GM21515 (cell line): Measurements from ENCODE around the gene TMEM273.
A peak's percentile ranks its signal among the peaks of the same experiment; 100 is the strongest.

ENCODE experiments used
- ATAC-seq: cut with Tn5 transposase; IDR thresholded peaks from one replicate; pipeline ENCODE4 v1.9.1; 2021; ENCODE audit not compliant: unreplicated experiment

The TMEM273 gene

GRCh38 chr10:49187950-49188761, at the start of gene TMEM273:
TMEM273 (minus strand) TSS chr10:49188391; CDS start chr10:49188336, 55 bp downstream.
- ATAC-seq = peak; percentile 61

GRCh38 chr10:49237985-49238384, 49.8 kb upstream of the TMEM273 start:
- no peak for ATAC-seq

- ATAC-seq = no peak
Observed at GRCh38 chr10:49235392-49235791, 47.2 kb upstream of the TMEM273 start.

- ATAC-seq = no peak
Observed at GRCh38 chr10:49231086-49231820, 43.1 kb upstream of the TMEM273 start.

- ATAC-seq = no peak
Observed at GRCh38 chr10:49230004-49230403, 41.8 kb upstream of the TMEM273 start.

GRCh38 chr10:49228677-49229076, 40.5 kb upstream of the TMEM273 start:
- ATAC-seq = no peak

- ATAC-seq = no peak
Observed at GRCh38 chr10:49227406-49227805, 39.2 kb upstream of the TMEM273 start.

- no peak for ATAC-seq
Observed at GRCh38 chr10:49226594-49226993, 38.4 kb upstream of the TMEM273 start.

GRCh38 chr10:49225218-49225876, 37.2 kb upstream of the TMEM273 start:
- ATAC-seq = no peak

- no peak for ATAC-seq
Observed at GRCh38 chr10:49223205-49223604, 35.0 kb upstream of the TMEM273 start.

GRCh38 chr10:49222170-49222569, 34.0 kb upstream of the TMEM273 start:
- ATAC-seq = no peak

GRCh38 chr10:49220679-49221078, 32.5 kb upstream of the TMEM273 start:
- no peak for ATAC-seq

- ATAC-seq = no peak
Observed at GRCh38 chr10:49220031-49220430, 31.8 kb upstream of the TMEM273 start.

- ATAC-seq = no peak
Observed at GRCh38 chr10:49219248-49219647, 31.1 kb upstream of the TMEM273 start.

GRCh38 chr10:49218480-49218879, 30.3 kb upstream of the TMEM273 start:
- ATAC-seq = no peak

GRCh38 chr10:49217645-49218044, 29.5 kb upstream of the TMEM273 start:
- no peak for ATAC-seq

- ATAC-seq = no peak
Observed at GRCh38 chr10:49213211-49213610, 25.0 kb upstream of the TMEM273 start.

GRCh38 chr10:49212783-49213182, 24.6 kb upstream of the TMEM273 start:
- no peak for ATAC-seq

GRCh38 chr10:49212076-49212475, 23.9 kb upstream of the TMEM273 start:
- ATAC-seq = no peak

- no peak for ATAC-seq
Observed at GRCh38 chr10:49208996-49209395, 20.8 kb upstream of the TMEM273 start.

- ATAC-seq = no peak
Observed at GRCh38 chr10:49207936-49208487, 19.8 kb upstream of the TMEM273 start.
